ENCODE measurements around the gene PDHX.

Gene PDHX

GRCh38 chr11:34957606-34958005 lies 41.2 kb downstream of the PDHX start:
- no peak for DNase-seq

- no peak for DNase-seq
Measured at GRCh38 chr11:34959770-34960169, 43.4 kb downstream of the PDHX start.

- no peak for DNase-seq
Measured at GRCh38 chr11:34960277-34960676, 43.9 kb downstream of the PDHX start.

- no peak for DNase-seq
Measured at GRCh38 chr11:34962034-34962433, 45.6 kb downstream of the PDHX start.

GRCh38 chr11:34963351-34963750 lies 46.9 kb downstream of the PDHX start:
- DNase-seq, result no peak

GRCh38 chr11:34964610-34965331 lies 48.4 kb downstream of the PDHX start:
- DNase-seq, result no peak

GRCh38 chr11:34968862-34969261 lies 52.4 kb downstream of the PDHX start:
- no peak for DNase-seq

- no peak for DNase-seq
Measured at GRCh38 chr11:34970033-34970432, 53.6 kb downstream of the PDHX start.

- DNase-seq, result no peak
Measured at GRCh38 chr11:34970480-34970879, 54.1 kb downstream of the PDHX start.

- DNase-seq, result no peak
Measured at GRCh38 chr11:34971928-34972327, 55.5 kb downstream of the PDHX start.

GRCh38 chr11:34972366-34972765 lies 55.9 kb downstream of the PDHX start:
- DNase-seq, result no peak

- no peak for DNase-seq
Measured at GRCh38 chr11:34972892-34973291, 56.5 kb downstream of the PDHX start.

- DNase-seq, result no peak
Measured at GRCh38 chr11:34975482-34975881, 59.1 kb downstream of the PDHX start.

- DNase-seq, result no peak
Measured at GRCh38 chr11:34976496-34977088, 60.2 kb downstream of the PDHX start.

GRCh38 chr11:34977089-34977912 lies 60.9 kb downstream of the PDHX start:
- DNase-seq, result no peak

GRCh38 chr11:34978236-34979191 lies 62.1 kb downstream of the PDHX start:
- no peak for DNase-seq

GRCh38 chr11:34984514-34984913 lies 68.1 kb downstream of the PDHX start:
- DNase-seq, result no peak

GRCh38 chr11:34986883-34987520 lies 70.6 kb downstream of the PDHX start:
- DNase-seq, result no peak

- no peak for DNase-seq
Measured at GRCh38 chr11:34987617-34988016, 71.2 kb downstream of the PDHX start.

GRCh38 chr11:34988294-34989255 lies 72.2 kb downstream of the PDHX start:
- DNase-seq, result no peak

- no peak for DNase-seq
Measured at GRCh38 chr11:34990916-34991315, 74.5 kb downstream of the PDHX start.
